Skeletal muscle satellite cell (primary cell): Measurements from ENCODE around the gene LRRC4.

Experiments
- H3K27me3 ChIP-seq: 2 replicates; pipeline ENCODE4 v1.7.0; 2013; ENCODE audit warnings: low read length; ENCODE audit not compliant: control insufficient read depth, insufficient read depth
- H3K36me3 ChIP-seq: 2 replicates; pipeline ENCODE4 v1.7.0; 2013; ENCODE audit warnings: mild to moderate bottlenecking, control low read depth, low read length; ENCODE audit not compliant: insufficient read depth
- H3K4me1 ChIP-seq: 2 replicates; pipeline ENCODE4 v1.7.0; 2013; ENCODE audit warnings: low read length; ENCODE audit not compliant: control insufficient read depth, insufficient read depth
- H3K4me2 ChIP-seq: 2 replicates; pipeline ENCODE4 v1.7.0; 2013; ENCODE audit warnings: mild to moderate bottlenecking, low read length
- H3K4me3 ChIP-seq: 2 replicates; pipeline ENCODE4 v1.7.0; 2013; ENCODE audit warnings: low read length
- H3K9ac ChIP-seq: 2 replicates; pipeline ENCODE4 v1.7.0; 2013; ENCODE audit warnings: mild to moderate bottlenecking, low read depth, low read length, moderate library complexity
- H3K9me3 ChIP-seq: replicated peaks from 2 replicates; pipeline ENCODE4 v1.7.0; 2013; ENCODE audit warnings: mild to moderate bottlenecking, control low read depth, low read length

LRRC4 gene

GRCh38 chr7:128027485-128027980 lies 3.7 kb downstream of the LRRC4 start:
- Histone ChIP-seq H3K4me3 (peak overlapping the region; percentile 30), H3K4me2 (peak overlapping the region; percentile 64), H3K9ac (peak overlapping the region; percentile 38), H3K4me1 (peaks cover 61% of the 10 kb centered on the region), H3K36me3 (peaks cover 11% of the 10 kb centered on the region), H3K27me3 (no peaks in the 10 kb centered on the region), H3K9me3 (no peaks in the 10 kb centered on the region)

DNA sequence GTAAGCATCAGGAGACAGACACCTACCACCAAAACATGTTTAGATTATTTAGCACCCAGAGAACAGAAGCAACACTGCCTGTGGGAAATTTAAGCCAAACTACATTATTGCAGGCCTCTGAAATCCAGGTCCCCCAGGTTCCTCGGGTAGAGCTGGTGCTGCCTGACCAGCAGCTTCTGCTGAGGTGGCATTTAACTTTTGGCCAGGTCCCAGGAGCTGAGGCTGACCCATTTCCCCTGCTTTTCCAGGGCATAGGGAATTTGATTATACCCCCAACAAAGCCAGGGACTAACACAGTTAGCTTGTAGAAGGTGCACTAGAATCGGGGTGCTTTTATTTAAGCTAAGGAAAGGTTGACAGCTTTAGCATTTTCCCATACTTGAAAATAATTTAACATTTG lies 4.7 kb downstream of the LRRC4 start:
- Histone ChIP-seq H3K9me3 (no peaks in the 10 kb centered on the region), H3K9ac (no peak overlapping the region), H3K4me3 (no peak overlapping the region), H3K36me3 (peaks cover 11% of the 10 kb centered on the region), H3K4me2 (no peak overlapping the region), H3K27me3 (no peaks in the 10 kb centered on the region), H3K4me1 (peaks cover 66% of the 10 kb centered on the region)

- Histone ChIP-seq H3K27me3 (no peaks in the 10 kb centered on the region), H3K9me3 (no peaks in the 10 kb centered on the region), H3K36me3 (peaks cover 12% of the 10 kb centered on the region), H3K4me2 (no peak overlapping the region), H3K9ac (no peak overlapping the region), H3K4me3 (no peak overlapping the region), H3K4me1 (peaks cover 71% of the 10 kb centered on the region)
Measured at GRCh38 chr7:128025819-128026218, 5.4 kb downstream of the LRRC4 start.

- peaks cover 67% of the 10 kb centered on the region for H3K4me1 ChIP-seq
- peaks cover 17% of the 10 kb centered on the region for H3K36me3 ChIP-seq
- H3K27me3 ChIP-seq = no peaks in the 10 kb centered on the region
- H3K9ac ChIP-seq = no peak overlapping the region
- no peaks in the 10 kb centered on the region for H3K9me3 ChIP-seq
- H3K4me3 ChIP-seq = no peak overlapping the region
- H3K4me2 ChIP-seq = no peak overlapping the region
Measured at GRCh38 chr7:128025380-128025779, 5.9 kb downstream of the LRRC4 start.

GRCh38 chr7:128024151-128024550 lies 7.1 kb downstream of the LRRC4 start:
- Histone ChIP-seq H3K27me3 (no peaks in the 10 kb centered on the region), H3K4me3 (no peak overlapping the region), H3K9ac (no peak overlapping the region), H3K4me1 (peaks cover 65% of the 10 kb centered on the region), H3K9me3 (no peaks in the 10 kb centered on the region), H3K4me2 (no peak overlapping the region), H3K36me3 (peaks cover 13% of the 10 kb centered on the region)

- H3K4me3 ChIP-seq = peak overlapping the region; percentile 42
- H3K9me3 ChIP-seq = no peaks in the 10 kb centered on the region
- no peaks in the 10 kb centered on the region for H3K27me3 ChIP-seq
- H3K36me3 ChIP-seq = peaks cover 7% of the 10 kb centered on the region
- H3K4me1 ChIP-seq = peaks cover 63% of the 10 kb centered on the region
- peak overlapping the region; percentile 66 for H3K4me2 ChIP-seq
- H3K9ac ChIP-seq = peak overlapping the region; percentile 4
Measured at GRCh38 chr7:128022631-128023532, 8.4 kb downstream of the LRRC4 start.

GRCh38 chr7:128021366-128021765 lies 9.9 kb downstream of the LRRC4 start:
- Histone ChIP-seq H3K4me2 (no peak overlapping the region), H3K4me3 (no peak overlapping the region), H3K4me1 (peaks cover 54% of the 10 kb centered on the region), H3K9me3 (no peaks in the 10 kb centered on the region), H3K27me3 (no peaks in the 10 kb centered on the region), H3K36me3 (peaks cover 7% of the 10 kb centered on the region), H3K9ac (no peak overlapping the region)

- H3K9ac ChIP-seq = no peak overlapping the region
- H3K4me3 ChIP-seq = no peak overlapping the region
- no peaks in the 10 kb centered on the region for H3K9me3 ChIP-seq
- no peaks in the 10 kb centered on the region for H3K27me3 ChIP-seq
- peaks cover 7% of the 10 kb centered on the region for H3K36me3 ChIP-seq
- no peak overlapping the region for H3K4me2 ChIP-seq
- peaks cover 42% of the 10 kb centered on the region for H3K4me1 ChIP-seq
Measured at GRCh38 chr7:128020159-128020558, 11.1 kb downstream of the LRRC4 start.

GRCh38 chr7:128019288-128019687 lies 11.9 kb downstream of the LRRC4 start:
- Histone ChIP-seq H3K9ac (no peak overlapping the region), H3K9me3 (no peaks in the 10 kb centered on the region), H3K36me3 (peaks cover 8% of the 10 kb centered on the region), H3K4me1 (peaks cover 38% of the 10 kb centered on the region), H3K27me3 (no peaks in the 10 kb centered on the region), H3K4me2 (no peak overlapping the region), H3K4me3 (no peak overlapping the region)

- Histone ChIP-seq H3K27me3 (no peaks in the 10 kb centered on the region), H3K9me3 (no peaks in the 10 kb centered on the region), H3K36me3 (peaks cover 12% of the 10 kb centered on the region), H3K4me2 (no peak overlapping the region), H3K4me1 (peaks cover 33% of the 10 kb centered on the region), H3K9ac (no peak overlapping the region), H3K4me3 (no peak overlapping the region)
Measured at GRCh38 chr7:128017862-128018845, 13.1 kb downstream of the LRRC4 start.

DNA sequence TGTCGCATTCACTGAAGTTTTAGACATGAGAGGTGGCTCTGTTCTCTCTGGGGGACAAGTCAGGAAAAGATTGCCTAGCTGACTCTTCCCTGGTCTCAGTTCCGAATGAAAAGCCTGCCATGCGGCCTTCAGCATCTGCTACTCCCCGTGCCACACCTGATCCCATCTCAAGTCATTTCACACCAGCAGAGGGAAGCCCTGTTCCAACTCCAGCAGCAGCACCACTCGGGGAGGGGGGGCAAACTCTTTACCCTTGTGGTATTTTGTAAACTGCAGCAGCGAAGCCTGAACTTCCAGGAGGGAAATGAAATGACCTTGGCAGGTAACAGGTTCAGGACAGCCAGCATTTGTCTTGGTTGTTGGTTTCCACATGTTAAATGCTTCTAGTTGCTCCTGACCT lies 13.8 kb downstream of the LRRC4 start:
- Histone ChIP-seq H3K27me3 (no peaks in the 10 kb centered on the region), H3K9ac (no peak overlapping the region), H3K36me3 (peaks cover 18% of the 10 kb centered on the region), H3K4me1 (peaks cover 26% of the 10 kb centered on the region), H3K4me3 (no peak overlapping the region), H3K4me2 (no peak overlapping the region), H3K9me3 (no peaks in the 10 kb centered on the region)
